Endothelial cell of umbilical vein (primary cell): ENCODE results near the gene KATNAL2.

Experiments used
- CTCF ChIP-seq, 2 donors: IDR thresholded peaks; 1 replicate in 1 of 2; 2 replicates in 1 of 2; pipeline ENCODE4 v1.5.1; 2011; ENCODE audit warnings: low read length in 2 of 2, mild to moderate bottlenecking in 2 of 2, moderate library complexity in 2 of 2, control low read depth in 1 of 2, inconsistent platforms in 1 of 2, low read depth in 1 of 2; ENCODE audit not compliant: insufficient read depth in 1 of 2; ENCODE audit errors: extremely low read depth in 1 of 2
- EZH2 ChIP-seq: IDR thresholded peaks from 2 replicates; pipeline ENCODE4 v1.6.1; 2012; ENCODE audit warnings: borderline replicate concordance, low read depth, mild to moderate bottlenecking, moderate library complexity, low read length, inconsistent platforms; ENCODE audit not compliant: severe bottlenecking
- POLR2AphosphoS5 ChIP-seq: IDR thresholded peaks from 2 replicates; pipeline ENCODE4 v1.6.1; 2012; ENCODE audit warnings: low read depth, mild to moderate bottlenecking, control low read depth, low read length, moderate library complexity; ENCODE audit not compliant: insufficient read depth

GRCh38 chr18:47081578-47081977 lies 164.2 kb downstream of the KATNAL2 start:
- no peak for TF ChIP-seq CTCF (IDR thresholded peaks at IDR 0.05; ENCODE audit: extremely low read depth in 1 of 2, insufficient read depth in 1 of 2, low read depth in 1 of 2, low read length in 2 of 2)
- TF ChIP-seq EZH2: no peak
- TF ChIP-seq POLR2AphosphoS5: no peak
